NCI-H460 (cell line): ENCODE measurements around the gene PRXL2B. TPM values are rescaled to one million over a fixed set of nuclear protein-coding genes. Genes with fewer than 3 reads are reported as not detected.

ENCODE experiments used
- DNase-seq: peaks from one replicate; pipeline ENCODE4 v3.0.0-alpha.2; 2016; ENCODE audit warnings: low read depth; ENCODE audit errors: extremely low read depth
- total RNA-seq: library from RNA; depleted of rRNA; stranded (reverse); fragments of >200 nt; shearing (Covaris generic); gene quantifications from 2 replicates; pipeline ENCODE4 v1.2.3, GENCODE V29; 2014

The PRXL2B gene
- total RNA-seq, 1 experiment from 2014 or later = 4.7 TPM

DNA sequence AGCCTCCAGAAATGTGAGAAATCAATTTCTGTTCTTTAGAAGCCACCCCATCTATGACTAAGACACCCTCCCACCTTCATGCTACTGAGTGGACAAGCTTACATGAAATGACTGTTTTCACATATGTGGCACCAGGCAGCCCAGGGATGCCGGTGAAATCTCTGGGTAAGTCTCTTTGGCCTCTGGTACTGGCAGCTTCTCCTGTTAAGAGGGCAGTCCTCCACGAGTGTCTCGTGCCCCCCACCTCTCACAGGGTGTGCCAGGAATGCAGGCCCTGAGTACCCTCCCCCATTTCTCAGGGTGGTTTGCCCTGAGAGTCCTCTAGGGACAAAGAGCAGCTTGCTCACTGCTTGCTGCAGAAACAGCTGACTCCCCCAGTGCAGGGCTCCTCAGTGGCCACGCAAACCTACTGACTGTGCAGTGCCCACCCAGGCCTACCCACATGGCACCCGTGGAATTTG lies 3.2 kb upstream of the PRXL2B start:
- DNase-seq = no peak

DNA sequence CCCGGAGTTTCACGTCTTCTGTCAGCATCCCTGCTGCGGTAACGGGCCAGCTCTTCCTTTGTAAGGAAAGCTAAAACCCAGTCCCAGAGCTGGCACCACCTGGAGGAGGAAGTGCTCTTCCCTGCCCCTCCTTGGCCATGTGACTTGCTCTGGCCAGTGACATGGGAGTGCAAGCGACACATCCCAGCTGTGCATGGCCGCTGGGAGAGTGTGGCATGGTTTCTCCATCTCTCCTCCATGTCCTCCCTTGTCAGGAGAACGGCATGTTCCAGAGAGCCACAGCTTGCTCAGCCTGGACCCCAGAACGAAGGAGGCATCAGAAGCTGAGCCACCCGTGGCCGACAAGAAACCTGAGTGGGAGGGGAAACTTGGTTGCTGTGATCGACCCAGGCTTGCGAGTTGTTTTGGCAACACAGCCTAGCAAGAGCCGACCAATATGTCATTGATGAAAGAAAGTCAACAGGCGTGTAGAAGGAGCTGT lies 2.7 kb upstream of the PRXL2B start:
- DNase-seq = peak; percentile 14

DNA sequence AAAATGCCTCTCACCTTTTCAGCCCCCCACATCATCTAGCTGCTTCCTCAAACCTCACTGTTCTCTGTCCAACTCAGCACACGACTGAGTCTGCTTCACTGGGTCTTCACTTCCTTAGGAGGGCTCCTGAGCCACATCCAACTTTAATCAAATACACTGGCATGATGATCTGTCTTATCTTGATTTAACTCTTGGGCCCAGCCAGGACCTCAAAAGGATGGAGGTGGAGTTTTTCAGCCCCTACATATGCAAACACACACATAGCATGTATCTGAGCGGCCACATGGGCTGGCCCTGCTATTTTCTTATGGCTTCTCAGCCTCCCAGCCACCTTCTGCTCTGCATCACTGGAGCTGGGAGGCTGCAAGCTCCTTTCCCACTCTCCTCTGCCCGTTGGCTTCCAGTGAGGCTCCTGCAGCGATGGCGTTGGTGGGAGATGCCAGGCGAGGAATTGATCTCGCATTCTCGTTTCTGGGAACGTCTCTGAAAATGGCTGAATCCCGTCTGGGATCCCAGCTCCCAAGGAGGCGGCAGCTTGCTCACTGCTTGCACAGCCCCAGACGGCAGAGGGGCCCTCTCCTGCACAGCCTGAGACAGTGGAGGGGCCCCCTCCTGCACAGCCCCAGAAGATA lies 1.8 kb upstream of the PRXL2B start:
- no peak for DNase-seq

DNA sequence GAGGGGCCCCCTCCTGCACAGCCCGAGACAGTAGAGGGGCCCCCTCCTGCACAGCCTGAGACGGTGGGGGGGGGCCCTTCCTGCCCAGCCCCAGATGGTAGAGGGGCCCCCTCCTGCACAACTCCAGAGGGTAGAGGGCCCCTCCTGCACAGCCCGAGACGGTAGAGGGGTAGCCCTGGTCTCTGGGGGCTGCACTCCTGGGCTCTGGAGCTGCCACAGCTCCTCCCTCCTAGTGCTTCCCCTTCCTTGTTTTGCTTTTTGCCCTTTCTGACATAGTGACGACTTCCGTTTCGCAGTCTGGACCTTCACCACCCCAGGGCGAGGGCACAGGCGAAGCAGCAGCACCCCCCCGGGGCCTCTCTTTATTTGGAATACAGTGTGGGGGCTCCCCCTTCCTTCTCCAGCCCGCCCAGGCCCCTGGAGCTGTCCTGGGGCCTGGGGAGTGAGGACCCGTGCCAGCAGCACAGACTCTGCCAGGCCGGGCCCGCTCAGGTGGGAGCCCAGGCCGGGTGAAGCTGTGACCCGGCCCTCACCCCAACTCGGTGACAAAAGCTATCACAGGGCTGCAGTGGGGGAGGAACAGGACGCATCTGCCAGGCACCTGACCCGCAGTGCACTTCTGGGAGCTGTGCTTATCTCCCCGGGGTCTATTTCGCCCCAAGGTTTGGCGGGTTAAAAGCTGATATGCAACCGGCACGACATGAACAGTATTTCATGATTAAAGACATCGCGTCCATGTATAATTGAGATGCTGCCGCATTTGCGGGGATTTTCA lies 1.1 kb upstream of the PRXL2B start:
- no peak for DNase-seq

DNA sequence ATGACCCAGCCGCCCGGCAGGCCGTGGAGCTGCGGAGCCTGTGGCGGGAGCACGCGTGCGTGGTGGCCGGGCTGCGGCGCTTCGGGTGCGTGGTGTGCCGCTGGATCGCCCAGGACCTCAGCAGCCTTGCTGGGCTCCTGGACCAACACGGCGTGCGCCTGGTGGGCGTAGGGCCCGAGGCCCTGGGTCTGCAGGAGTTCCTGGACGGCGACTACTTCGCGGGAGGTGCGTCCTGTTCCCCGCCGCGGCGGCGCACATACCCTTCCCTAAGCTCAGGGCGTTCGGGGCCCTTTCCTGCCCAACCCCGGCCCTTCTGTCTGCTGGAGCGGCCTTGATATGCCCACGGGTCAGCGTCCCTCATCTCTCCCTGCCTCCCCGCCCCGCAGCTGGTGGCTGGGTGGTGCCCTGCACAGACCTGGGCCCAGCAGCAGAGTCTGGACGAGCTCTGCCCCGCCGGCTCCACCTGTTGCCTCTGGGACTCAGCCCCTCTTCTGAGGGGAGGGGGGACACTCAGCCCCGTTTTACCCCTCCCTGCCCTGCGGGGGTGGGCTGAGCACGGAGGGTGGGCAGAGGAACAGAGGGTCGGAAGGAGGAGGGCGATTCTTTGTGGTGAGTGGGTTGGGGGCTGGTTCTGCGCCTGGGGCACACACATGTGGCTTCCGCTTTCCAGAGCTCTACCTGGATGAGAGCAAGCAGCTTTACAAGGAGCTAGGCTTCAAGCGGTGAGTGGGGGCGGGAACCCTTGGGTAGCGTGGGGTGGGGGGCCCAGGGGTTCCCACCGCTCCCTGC lies 688 bp downstream of the PRXL2B start:
- no peak for DNase-seq

DNA sequence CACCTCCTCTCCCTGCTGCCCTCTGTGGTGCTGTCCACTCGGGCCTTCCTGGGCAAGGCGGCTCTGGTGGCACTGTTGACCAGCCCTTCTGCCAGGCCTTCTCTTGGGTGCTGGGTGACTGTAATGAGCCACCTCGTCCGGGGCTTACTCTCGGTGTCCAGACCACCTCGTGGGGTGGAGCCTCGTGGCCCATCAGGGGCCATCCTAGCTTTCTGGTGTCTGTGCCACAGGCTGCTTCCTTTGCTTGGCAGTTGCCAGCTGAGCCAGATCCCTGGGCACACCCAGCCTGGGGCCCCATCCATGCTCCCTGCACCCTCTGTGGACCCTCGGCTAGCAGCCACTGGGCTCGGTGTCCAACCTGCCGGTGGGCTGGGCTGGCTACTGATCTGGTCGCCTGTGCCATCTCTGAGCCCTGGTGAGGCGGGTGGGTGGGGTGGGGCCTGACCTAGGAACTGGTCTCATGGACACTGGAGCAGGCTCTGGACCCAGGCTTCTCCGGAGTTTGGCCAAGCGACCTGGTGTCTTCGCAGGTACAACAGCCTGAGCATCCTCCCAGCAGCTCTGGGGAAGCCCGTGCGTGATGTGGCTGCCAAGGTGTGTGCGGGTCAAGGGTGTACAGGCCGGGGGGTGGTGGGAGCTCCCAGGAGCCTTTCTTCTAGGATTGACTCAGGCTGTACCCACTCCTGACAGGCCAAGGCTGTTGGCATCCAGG lies 1.4 kb downstream of the PRXL2B start:
- DNase-seq = no peak

DNA sequence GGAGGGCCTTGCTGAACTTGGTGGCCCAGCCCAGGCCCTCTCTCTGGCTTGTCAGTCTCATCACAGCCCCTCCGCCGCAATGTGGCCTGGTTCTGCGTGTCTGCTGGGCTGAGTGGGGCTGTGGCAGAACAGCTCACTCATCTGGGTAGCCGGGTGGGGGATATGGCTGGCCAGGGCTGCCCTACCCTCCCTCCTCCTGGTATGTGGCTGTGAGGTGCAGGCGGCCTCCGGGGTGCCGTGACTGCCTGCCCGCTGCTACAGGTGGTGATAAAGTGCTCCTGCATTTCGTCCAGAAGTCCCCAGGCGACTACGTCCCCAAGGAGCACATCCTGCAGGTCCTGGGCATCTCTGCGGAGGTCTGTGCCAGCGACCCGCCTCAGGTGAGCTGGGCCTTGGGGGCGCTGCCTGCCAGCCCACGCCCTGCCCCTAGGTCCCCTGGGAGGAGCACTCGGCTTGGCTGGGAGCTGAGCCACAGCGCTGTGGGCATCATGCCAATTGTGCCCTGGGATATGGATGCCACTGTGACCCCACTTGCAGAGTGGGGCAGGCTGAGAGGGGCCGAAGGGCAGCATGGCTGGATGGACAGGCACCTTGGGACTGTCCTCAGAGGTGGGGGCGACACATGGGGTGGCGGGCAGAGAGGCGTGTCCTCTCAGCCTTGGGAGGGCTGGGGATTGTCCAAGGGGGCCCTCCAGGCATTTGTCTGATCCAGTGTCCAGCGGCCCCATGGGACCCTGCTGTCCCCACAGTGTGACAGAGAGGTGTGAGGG lies 2.3 kb downstream of the PRXL2B start:
- DNase-seq = no peak

DNA sequence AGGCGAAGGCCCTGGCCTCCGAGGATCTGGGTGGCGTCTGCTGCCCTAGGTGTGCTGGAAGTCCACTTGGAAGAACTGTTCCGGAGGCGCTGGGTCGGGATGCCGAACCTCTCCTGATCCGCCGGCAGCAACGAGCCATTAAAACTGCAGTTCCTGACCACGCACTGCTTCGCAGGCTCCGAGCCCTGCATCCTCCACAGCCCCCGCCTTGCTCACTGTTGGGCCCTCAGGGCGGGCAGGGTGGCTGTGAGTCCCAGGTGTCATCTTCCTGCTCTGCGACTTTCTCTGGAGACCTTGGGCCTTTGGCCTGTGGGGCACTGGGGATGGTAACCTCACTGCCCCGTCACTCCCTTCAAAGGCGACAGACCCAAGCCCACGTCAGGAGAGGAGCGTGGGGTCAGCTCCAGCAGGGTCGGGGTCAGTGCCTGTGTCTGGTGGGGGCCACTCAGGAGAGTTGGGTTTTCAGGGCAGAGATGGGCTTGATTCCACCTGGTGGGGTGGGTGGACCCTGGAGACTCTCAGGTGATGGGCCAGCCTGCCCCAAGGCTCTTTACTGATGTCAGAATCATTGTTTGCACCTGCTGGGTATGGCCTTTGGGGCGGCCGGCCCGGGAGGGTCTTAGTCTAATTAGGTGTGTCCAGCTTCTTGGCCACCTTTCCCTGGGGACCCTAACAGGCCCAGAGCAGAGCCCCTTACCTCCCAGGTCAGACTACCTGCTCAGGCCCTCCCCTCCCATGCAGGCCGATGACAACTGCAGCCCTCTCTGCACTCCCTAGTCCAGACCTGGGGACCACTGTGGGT lies 3.1 kb downstream of the PRXL2B start:
- DNase-seq = no peak

DNA sequence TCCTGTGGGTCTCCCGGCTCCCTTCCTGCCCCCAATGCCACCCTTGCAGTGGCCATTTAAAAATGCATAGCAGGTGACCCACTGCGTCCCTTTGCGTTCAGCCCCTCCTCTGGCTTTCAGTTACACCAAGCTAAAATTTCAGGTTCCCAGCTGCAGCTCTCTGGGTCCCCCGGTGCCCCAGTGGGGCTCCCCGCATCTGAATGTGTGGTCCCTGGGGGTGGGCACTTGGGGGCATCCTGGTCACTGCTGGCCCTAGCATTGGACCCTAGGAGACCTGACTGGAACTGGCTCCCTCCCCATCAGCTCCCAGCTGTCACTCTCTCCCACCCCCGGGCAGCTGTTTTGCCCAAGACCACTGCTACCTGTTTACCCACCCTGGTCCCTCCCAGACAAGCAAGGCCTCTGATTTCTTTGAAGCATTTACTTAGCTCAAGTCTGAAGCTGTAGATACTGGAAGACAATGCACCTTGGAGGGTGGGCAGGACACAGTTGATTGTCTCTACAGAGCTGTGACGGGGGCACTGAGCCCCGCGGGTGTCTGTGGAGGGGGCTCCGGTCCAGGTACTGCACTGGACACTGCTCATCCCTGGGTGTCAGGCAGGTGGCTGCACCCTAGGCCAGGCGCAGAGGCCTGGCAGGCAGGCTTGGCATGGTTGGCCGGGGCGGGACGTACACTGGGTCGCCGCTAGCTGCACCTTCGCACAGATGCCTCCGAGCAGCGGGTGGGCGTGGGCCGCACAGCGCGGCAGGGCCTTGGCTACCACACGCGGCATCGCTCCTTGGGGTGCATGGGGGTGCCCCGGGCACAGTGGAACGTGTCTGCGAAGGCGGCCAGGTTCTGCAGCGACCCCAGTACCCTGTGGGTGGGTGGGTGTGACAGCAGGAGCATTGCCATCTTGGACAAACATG lies 3.9 kb downstream of the PRXL2B start:
- DNase-seq = no peak

DNA sequence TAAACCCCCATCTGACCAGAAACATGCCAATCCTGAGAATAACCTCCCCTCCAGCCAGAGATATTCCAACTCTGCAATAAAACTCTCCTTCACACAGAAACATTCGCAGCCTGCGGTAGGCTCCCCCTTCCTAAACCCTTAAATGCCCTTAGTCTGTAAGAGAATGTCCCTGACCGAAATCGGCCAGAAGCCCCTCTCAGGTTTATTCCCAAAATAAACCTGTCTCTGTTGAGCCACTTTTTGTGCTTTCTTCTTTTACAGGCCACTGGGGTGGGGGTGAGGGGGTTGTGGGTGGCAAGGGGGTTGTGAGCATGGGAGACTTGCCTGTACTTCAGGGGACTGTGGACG lies 4.6 kb downstream of the PRXL2B start:
- DNase-seq = no peak

DNA sequence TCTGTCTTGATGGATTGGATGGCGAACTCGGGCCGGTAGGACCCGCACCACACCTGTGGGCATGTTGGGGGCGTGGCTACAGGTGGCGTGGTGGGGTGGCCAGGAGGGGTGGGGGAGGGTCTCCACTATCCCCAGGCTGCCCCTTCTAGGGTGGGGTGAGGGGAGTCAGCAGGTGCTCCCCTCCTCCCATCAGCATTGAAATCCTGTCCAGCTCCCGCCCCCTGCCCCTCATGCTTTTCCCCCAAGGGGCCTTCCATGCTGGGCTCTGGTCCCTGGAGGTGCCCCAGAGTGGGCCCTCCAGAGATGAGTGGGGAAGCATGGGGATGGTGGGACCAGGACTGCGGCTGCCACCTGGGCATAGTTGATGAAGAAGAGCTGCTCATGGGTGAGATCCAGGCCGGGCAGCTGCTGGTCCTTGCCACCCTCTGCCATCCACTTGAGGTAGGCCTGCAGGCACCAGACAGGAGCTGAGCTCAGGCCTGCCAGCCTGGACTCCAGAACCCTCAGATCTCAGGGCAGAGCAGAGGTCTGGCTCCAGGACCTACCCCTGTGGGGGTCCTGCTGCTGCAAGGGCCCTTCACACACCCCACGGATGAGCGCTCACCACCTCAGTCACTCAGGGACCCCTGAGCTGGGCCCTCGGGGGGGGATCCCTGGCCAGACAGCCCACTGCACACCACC lies 5.1 kb downstream of the PRXL2B start:
- no peak for DNase-seq

DNA sequence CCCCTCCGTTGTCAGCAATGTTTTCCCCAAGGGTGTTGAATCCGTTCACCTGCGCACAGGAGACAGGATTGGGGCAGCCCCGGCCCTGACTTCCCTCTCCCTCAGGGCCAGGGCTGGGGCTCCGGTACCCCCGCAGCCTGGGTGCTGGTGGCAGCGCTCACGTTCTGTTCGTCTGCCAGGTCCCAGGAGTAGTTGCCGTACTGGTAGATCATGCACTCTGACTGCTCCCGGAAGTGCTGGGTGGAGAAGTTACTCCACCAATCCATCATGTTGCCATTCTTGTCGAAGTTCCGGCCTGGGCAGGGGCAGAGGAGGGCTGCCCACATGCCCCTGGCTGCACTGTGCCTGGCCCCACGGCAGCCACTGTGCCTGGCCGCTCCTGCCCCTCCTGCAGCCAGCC lies 6.1 kb downstream of the PRXL2B start:
- no peak for DNase-seq

DNA sequence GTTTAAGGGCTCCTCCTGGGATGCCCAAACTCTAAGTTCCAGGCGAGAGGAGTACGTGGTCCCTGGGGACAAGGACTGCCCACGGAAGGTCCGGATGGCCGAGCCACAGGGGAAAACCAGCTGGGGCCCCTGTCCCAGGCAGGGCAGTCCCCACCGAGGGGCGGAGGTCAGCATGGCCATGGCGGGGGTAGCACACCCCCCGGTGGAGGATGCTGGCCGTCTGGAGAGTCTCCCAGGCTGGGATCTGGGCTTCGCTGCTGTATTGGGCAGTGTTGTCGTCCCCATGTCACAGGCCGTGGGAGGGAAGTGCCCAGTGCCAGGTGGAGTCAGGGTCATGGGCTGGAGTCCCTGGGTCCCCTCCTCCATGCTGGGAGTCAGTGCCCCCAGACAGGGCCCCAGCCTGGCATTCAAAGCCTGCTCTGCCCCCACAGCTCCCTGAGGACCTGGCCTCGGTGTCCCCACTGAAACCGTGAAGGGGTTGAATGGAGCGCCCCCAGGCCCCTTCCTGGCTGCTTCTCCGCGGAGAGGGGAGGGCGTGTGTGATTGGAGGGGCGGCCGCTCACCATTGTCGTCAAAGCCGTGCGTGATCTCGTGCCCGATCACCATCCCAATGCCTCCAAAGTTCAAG lies 6.8 kb downstream of the PRXL2B start:
- DNase-seq = no peak

DNA sequence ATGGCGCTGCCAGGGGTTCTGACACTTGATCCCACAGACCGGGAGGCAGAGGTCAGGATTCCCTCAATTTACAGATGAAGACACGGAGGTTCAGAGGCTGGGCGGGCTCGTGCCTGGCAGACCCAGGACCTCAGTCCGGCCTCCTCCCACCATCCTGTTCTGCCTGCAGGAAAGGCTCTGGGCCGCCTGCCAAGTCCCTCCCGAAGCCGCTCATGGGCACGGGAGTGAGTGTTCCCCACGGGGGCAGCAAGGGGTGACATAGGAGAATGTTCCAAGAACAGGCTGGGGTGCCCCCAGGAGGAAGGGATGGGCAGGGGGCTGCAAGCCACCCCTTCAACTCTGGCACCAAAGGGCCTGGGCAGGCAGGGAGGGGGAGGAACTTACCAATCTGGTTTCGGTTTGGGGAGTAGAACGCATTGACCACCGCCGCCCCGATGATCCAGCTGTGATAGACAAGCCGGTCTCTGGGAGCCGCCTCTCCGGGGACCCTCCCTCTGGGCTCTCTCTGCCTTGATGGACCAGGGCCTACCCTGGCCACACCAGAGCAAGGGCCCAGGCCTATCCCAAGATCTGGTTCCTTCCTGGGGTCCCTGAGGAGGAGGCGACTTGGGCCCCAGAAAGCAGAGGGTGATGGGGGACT lies 7.5 kb downstream of the PRXL2B start:
- no peak for DNase-seq

DNA sequence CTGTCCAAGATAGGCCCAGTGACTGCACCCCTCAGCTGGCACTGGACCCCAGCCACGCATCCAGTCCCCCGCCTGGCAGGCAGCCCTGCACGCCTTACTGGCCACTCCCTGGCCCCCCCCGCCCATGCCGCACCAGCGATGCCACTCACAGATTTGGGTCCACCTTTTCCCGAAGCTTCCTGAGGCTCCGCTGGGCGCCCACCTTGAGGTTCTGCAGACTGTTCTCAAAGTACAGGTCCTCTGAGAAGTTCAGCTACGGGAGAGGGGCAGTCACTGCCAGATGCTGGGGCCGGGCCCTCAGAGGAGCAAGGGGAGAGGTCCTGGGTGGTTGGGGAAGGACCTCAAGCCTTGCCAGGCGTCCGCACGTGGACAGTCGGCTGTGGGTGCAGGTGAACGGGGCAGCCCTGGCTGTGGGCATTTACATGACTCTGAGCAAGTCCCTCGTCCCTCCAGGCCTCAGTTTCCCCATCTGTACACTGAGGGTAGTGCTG lies 8.1 kb downstream of the PRXL2B start:
- DNase-seq = no peak

DNA sequence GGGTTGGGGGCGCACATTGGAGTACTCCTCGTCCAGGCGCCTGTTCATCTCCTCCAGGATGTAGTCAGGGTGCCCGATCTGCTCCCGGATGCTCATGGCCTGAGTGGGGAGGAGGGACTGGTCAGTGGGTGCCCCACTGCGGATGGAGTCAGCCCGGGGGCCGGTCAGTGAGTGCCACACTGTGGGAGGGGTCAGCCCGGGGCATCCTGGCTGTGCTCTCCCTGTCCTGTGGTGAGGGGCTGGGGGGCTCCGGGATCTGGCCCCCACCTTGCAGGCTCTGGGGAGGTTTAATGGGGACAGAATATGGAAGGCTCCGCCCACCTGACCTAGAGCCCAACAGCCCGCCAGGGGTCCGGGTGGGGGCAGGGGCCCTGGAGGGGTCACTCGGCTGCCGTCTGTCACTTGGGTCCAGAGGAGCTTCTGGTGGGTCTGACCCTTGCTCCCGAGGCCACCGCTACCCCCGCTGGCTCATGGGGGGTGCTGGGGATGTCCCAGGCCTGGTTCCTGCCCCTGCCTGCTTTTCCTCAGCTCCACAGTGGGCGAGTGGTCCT lies 8.8 kb downstream of the PRXL2B start:
- no peak for DNase-seq
